H1 (cell line): ENCODE data around the gene MPRIP. TPM values are rescaled to one million over a fixed set of nuclear protein-coding genes. Genes with fewer than 3 reads are reported as not detected.
A peak's percentile ranks its signal among the peaks of the same experiment; 100 is the strongest.

ENCODE experiments used
- CTCF ChIA-PET: fragments of 300-600 bp; sonication (Branson Sonifier 250); formaldehyde crosslinking; loops from one replicate; lab custom pipeline; 2021; ENCODE audit not compliant: partially characterized antibody; lab: Charles Lee
- POLR2A ChIA-PET: fragments of 300-600 bp; sonication (Branson Sonifier 250); formaldehyde crosslinking; loops from one replicate; lab custom pipeline; 2021; ENCODE audit warnings: inconsistent platforms; ENCODE audit not compliant: partially characterized antibody; lab: Charles Lee
- DNase-seq, 2 experiments: peaks; one replicate each; pipeline versions ENCODE4 v3.0.0 to v3.0.0-alpha.2; 2010 to 2022; ENCODE audit warnings: low spot score in 2 of 2, low read depth in 1 of 2, mixed read lengths in 1 of 2
- FAIRE-seq: peaks from 2 replicates; lab custom pipeline; 2011; peaks lifted over from hg19 to GRCh38; lab: Jason Lieb, UNC
- H2AFZ ChIP-seq: 2 replicates; pipeline ENCODE4 v1.8.1; 2012; ENCODE audit warnings: low read length, inconsistent platforms
- H2AK5ac ChIP-seq: 2 replicates; pipeline ENCODE4 v1.6.1; 2013; ENCODE audit warnings: low read depth, low read length
- H2BK120ac ChIP-seq: replicated peaks from 2 replicates; pipeline ENCODE3; 2013; ENCODE audit warnings: low read depth, low read length, inconsistent platforms
- H2BK12ac ChIP-seq: 2 replicates; pipeline ENCODE4 v1.6.1; 2013; ENCODE audit warnings: low read depth, low read length
- H2BK15ac ChIP-seq: 2 replicates; pipeline ENCODE4 v1.6.1; 2013; ENCODE audit warnings: low read length
- H2BK20ac ChIP-seq: 2 replicates; pipeline ENCODE4 v1.6.1; 2013; ENCODE audit warnings: low read length
- H2BK5ac ChIP-seq: 2 replicates; pipeline ENCODE4 v1.6.1; 2013; ENCODE audit warnings: low read depth, low read length
- H3K14ac ChIP-seq: 2 replicates; pipeline ENCODE4 v1.6.1; 2013; ENCODE audit warnings: inconsistent platforms; ENCODE audit not compliant: insufficient read length
- H3K18ac ChIP-seq: 2 replicates; pipeline ENCODE4 v1.6.1; 2013; ENCODE audit warnings: low read length; ENCODE audit errors: extremely low read depth
- H3K23ac ChIP-seq: 2 replicates; pipeline ENCODE4 v1.6.1; 2013; ENCODE audit warnings: inconsistent platforms; ENCODE audit not compliant: insufficient read length
- H3K23me2 ChIP-seq: 2 replicates; pipeline ENCODE4 v1.6.1; 2013; ENCODE audit warnings: low read depth, low read length
- H3K27ac ChIP-seq: 2 replicates; pipeline ENCODE4 v1.6.1; 2011; ENCODE audit warnings: low read depth, low read length, inconsistent platforms
- H3K27me3 ChIP-seq, 4 experiments: replicated peaks in 1 of 4; 1 replicate in 1 of 4; 2 replicates in 3 of 4; pipeline versions ENCODE4 v1.6.1 to v1.8.1; 2011 to 2013; ENCODE audit warnings: low read length in 3 of 4, mild to moderate bottlenecking in 3 of 4, inconsistent platforms in 2 of 4, mixed read lengths in 2 of 4, moderate library complexity in 1 of 4; ENCODE audit not compliant: control insufficient read depth in 3 of 4, insufficient read depth in 3 of 4; ENCODE audit errors: extremely low read depth in 1 of 4
- H3K36me3 ChIP-seq, 4 experiments: 2 replicates each; pipeline versions ENCODE4 v1.6.1 to v1.8.1; 2011 to 2013; ENCODE audit warnings: mild to moderate bottlenecking in 4 of 4, low read length in 3 of 4, moderate library complexity in 2 of 4, control low read depth in 1 of 4, inconsistent platforms in 1 of 4; ENCODE audit not compliant: insufficient read depth in 4 of 4, control insufficient read depth in 2 of 4
- H3K4ac ChIP-seq: replicated peaks from 2 replicates; pipeline ENCODE3; 2013; ENCODE audit warnings: low read length, low read depth, mixed read lengths, inconsistent platforms; ENCODE audit not compliant: insufficient read length
- H3K4me1 ChIP-seq, 4 experiments: replicated peaks in 1 of 4; 1 replicate in 1 of 4; 2 replicates in 3 of 4; pipeline versions ENCODE4 v1.6.1 to v1.8.1; 2011 to 2013; ENCODE audit warnings: low read length in 3 of 4, inconsistent platforms in 2 of 4, mixed read lengths in 1 of 4; ENCODE audit not compliant: insufficient read depth in 4 of 4, control insufficient read depth in 3 of 4
- H3K4me2 ChIP-seq, 2 experiments: 2 replicates each; pipeline versions ENCODE4 v1.6.1 to v1.8.1; 2011 to 2013; ENCODE audit warnings: low read depth in 2 of 2, low read length in 2 of 2, control low read depth in 1 of 2, inconsistent platforms in 1 of 2, mild to moderate bottlenecking in 1 of 2; ENCODE audit not compliant: insufficient read depth in 1 of 2
- H3K4me3 ChIP-seq, 4 experiments: fragments of 200-600, 300-600 bp in 1 of 4; sonication (generic), shearing (Covaris generic), sonication (Bioruptor Twin) in 1 of 4; 2 replicates each; pipeline versions ENCODE4 v1.5.1 to v1.8.1; 2011 to 2016; ENCODE audit warnings: low read length in 4 of 4, low read depth in 3 of 4, control low read depth in 2 of 4, inconsistent platforms in 2 of 4, mild to moderate bottlenecking in 2 of 4, mixed read lengths in 1 of 4, moderate library complexity in 1 of 4; ENCODE audit not compliant: insufficient read depth in 2 of 4; ENCODE audit errors: extremely low read depth in 1 of 4
- H3K56ac ChIP-seq: replicated peaks from 2 replicates; pipeline ENCODE3; 2013; ENCODE audit warnings: low read depth, mild to moderate bottlenecking, mixed read lengths, low read length, inconsistent platforms; ENCODE audit not compliant: insufficient read length
- H3K79me1 ChIP-seq: 2 replicates; pipeline ENCODE4 v1.6.1; 2013; ENCODE audit warnings: low read depth, low read length, control low read depth
- H3K79me2 ChIP-seq, 2 experiments: 2 replicates each; pipeline versions ENCODE4 v1.6.1 to v1.8.1; 2012 to 2013; ENCODE audit warnings: low read length in 2 of 2, mild to moderate bottlenecking in 2 of 2, inconsistent platforms in 1 of 2; ENCODE audit not compliant: insufficient read depth in 2 of 2, control insufficient read depth in 1 of 2
- H3K9ac ChIP-seq, 4 experiments: replicated peaks in 1 of 4; 1 replicate in 1 of 4; 2 replicates in 3 of 4; pipeline versions ENCODE4 v1.6.1 to v1.8.1; 2011 to 2013; ENCODE audit warnings: low read depth in 3 of 4, low read length in 3 of 4, control low read depth in 2 of 4, mild to moderate bottlenecking in 2 of 4, moderate library complexity in 2 of 4, inconsistent platforms in 1 of 4; ENCODE audit errors: extremely low read depth in 1 of 4
- H3K9me3 ChIP-seq, 2 experiments: 2 replicates each; pipeline versions ENCODE4 v1.6.1 to v1.8.1; 2012 to 2013; ENCODE audit warnings: mild to moderate bottlenecking in 2 of 2, moderate library complexity in 2 of 2, control low read depth in 1 of 2, inconsistent platforms in 1 of 2, low read depth in 1 of 2, low read length in 1 of 2, mixed read lengths in 1 of 2; ENCODE audit not compliant: insufficient read depth in 2 of 2
- H4K20me1 ChIP-seq, 2 experiments: replicated peaks in 1 of 2; 2 replicates each; pipeline versions ENCODE3 to v1.8.1; 2011 to 2013; ENCODE audit warnings: inconsistent platforms in 2 of 2, low read length in 2 of 2, mild to moderate bottlenecking in 1 of 2; ENCODE audit not compliant: insufficient read depth in 2 of 2, control insufficient read depth in 1 of 2
- H4K5ac ChIP-seq: 2 replicates; pipeline ENCODE4 v1.6.1; 2013; ENCODE audit warnings: low read length, low read depth, mixed read lengths, inconsistent platforms; ENCODE audit not compliant: insufficient read length
- H4K8ac ChIP-seq: 2 replicates; pipeline ENCODE4 v1.8.0; 2013; ENCODE audit warnings: mild to moderate bottlenecking, moderate library complexity, low read length, inconsistent platforms; ENCODE audit not compliant: insufficient read depth; ENCODE audit errors: extremely low read depth
- H4K91ac ChIP-seq: replicated peaks from 2 replicates; pipeline ENCODE3; 2013; ENCODE audit warnings: low read length, mixed read lengths, inconsistent platforms; ENCODE audit not compliant: insufficient read length
- BACH1 ChIP-seq: IDR thresholded peaks from 2 replicates; pipeline ENCODE4 v1.6.1; 2012; ENCODE audit warnings: low read length, improper control_type of control experiment
- BRCA1 ChIP-seq: IDR thresholded peaks from 2 replicates; pipeline ENCODE4 v1.6.1; 2012; ENCODE audit warnings: low read depth, low read length, improper control_type of control experiment
- CBX5 ChIP-seq: fragments of 300-800, 300-1000 bp; sonication (generic); IDR thresholded peaks from 2 replicates; pipeline ENCODE4 v1.7.1; 2016; ENCODE audit warnings: antibody characterized with exemption, low read length, low read depth
- CHD1 ChIP-seq: IDR thresholded peaks from 2 replicates; pipeline ENCODE4 v1.6.1; 2012; ENCODE audit warnings: low read depth, low read length, improper control_type of control experiment
- CHD2 ChIP-seq: IDR thresholded peaks from 2 replicates; pipeline ENCODE4 v1.6.1; 2012; ENCODE audit warnings: low read length, improper control_type of control experiment
- HDAC2 ChIP-seq, 2 experiments: fragments of 300-600 bp in 1 of 2; sonication (generic) in 1 of 2; IDR thresholded peaks; 2 replicates each; pipeline ENCODE4 v1.6.1; 2011 to 2012; ENCODE audit warnings: low read depth in 2 of 2, low read length in 2 of 2, mild to moderate bottlenecking in 2 of 2, moderate library complexity in 2 of 2, borderline replicate concordance in 1 of 2, inconsistent platforms in 1 of 2
- KDM1A ChIP-seq: fragments of 200-600, 300-600 bp; sonication (generic); IDR thresholded peaks from 2 replicates; pipeline ENCODE4 v1.7.1; 2016; ENCODE audit warnings: mild to moderate bottlenecking, low read length, borderline replicate concordance
- POU5F1 ChIP-seq: IDR thresholded peaks from 2 replicates; pipeline ENCODE4 v1.6.1; 2011; ENCODE audit warnings: low read depth, mild to moderate bottlenecking, low read length, moderate library complexity
- SP2 ChIP-seq: IDR thresholded peaks from 2 replicates; pipeline ENCODE4 v1.6.1; 2012; ENCODE audit warnings: mild to moderate bottlenecking, low read length, inconsistent platforms
- WGBS, 2 experiments: shearing (Covaris generic) in 1 of 2; methylation state at CpG; one replicate each; pipeline versions ENCODE4 v1.1.6 to v1.1.7; 2013 to 2015; ENCODE audit warnings: low lambda C conversion rate in 2 of 2, mixed read lengths in 2 of 2, inconsistent platforms in 1 of 2, low coverage in 1 of 2, missing lambda C conversion rate in 1 of 2; ENCODE audit not compliant: insufficient replicate concordance in 2 of 2, insufficient coverage in 1 of 2, insufficient read length in 1 of 2; ENCODE audit errors: extremely low coverage in 1 of 2, missing lambda C conversion rate in 1 of 2; 5-methylcytosine and 5-hydroxymethylcytosine counted together
- polyA plus RNA-seq, 7 experiments: library from polyadenylated mRNA; depleted of rRNA in 3 of 7; stranded (reverse) in 5 of 7; unstranded in 2 of 7; fragments of >200 nt in 5 of 7; fragments of 200-250 nt in 2 of 7; gene quantifications; 1 replicate in 5 of 7; 2 replicates in 1 of 7; 4 replicates in 1 of 7; pipeline versions ENCODE4 v1.2.1 to v1.2.3, GENCODE V29; 2011 to 2013; ENCODE audit warnings: missing spikeins in 2 of 7, mixed read lengths in 2 of 7
- total RNA-seq: library from RNA; stranded (reverse); fragmentation: NEBNext Ultra II Directional; extraction: Animal tissue kit (Norgen Biotek cat#: 25700); gene quantifications from 2 replicates; pipeline ENCODE4 v1.2.1, GENCODE V29; 2021
- TF ChIP-seq, protein P1 (sequence below): IDR thresholded peaks from 2 replicates; pipeline ENCODE4 v1.6.1; 2012; ENCODE audit warnings: inconsistent platforms
- TF ChIP-seq, protein P2 (sequence below), 3 experiments: IDR thresholded peaks; 1 replicate in 2 of 3; 2 replicates in 1 of 3; pipeline versions ENCODE4 v1.5.1 to v1.6.1; 2011; ENCODE audit warnings: low read length in 3 of 3, mild to moderate bottlenecking in 3 of 3, inconsistent platforms in 2 of 3, low read depth in 1 of 3, moderate library complexity in 1 of 3; ENCODE audit not compliant: insufficient read depth in 1 of 3; ENCODE audit errors: control extremely low read depth in 1 of 3

MPRIP gene
- total and polyA plus RNA-seq, 2 of the 8 experiments (the other 6 are each of a cell fraction or from before 2014, with no cell fraction given) = 48.6 to 146 TPM

DNA sequence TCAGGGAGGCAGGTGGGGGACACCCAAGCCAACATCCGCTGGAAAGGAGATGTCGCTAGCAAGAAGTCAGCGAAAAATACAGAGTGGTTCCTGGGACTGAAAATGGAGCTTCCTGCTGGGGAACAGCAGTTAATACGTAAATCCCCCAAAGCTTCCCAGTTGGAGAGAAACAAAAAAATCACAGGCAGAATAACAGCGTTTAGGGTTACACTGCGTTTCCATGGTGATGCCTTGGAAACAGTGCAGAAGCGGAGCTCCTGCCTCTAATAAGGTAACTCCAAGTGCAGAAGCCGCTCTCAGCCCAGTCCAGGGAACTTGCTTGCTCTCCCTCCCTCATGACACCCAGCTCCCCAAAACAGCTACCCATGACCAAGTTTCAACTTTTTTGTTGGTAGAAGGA is 90.5 kb downstream of the MPRIP start:
- Histone ChIP-seq H3K36me3 (peaks cover 0 to 3% (median under 1%) of the 10 kb centered on the region in 4 experiments; a peak in 3 of 8 replicates), H3K23ac (no peak overlapping the region), H2AFZ (no peak overlapping the region), H3K9ac (no peak overlapping the region), H2BK5ac (no peak overlapping the region), H3K14ac (no peak overlapping the region), H4K91ac (no peak overlapping the region), H3K79me1 (peaks cover 8% of the 10 kb centered on the region), H2BK15ac (no peak overlapping the region), H3K27ac (0 out of 2 replicates have a peak overlapping the region, but pooled peaks have one; percentile 21), H3K9me3 (no peaks in the 10 kb centered on the region), H3K4me2 (peak overlapping the region in 1 of 2 experiments; percentile 28; a peak in 1 of 4 replicates), H2BK12ac (no peak overlapping the region), H3K18ac (no peak overlapping the region), H3K79me2 (no peaks in the 10 kb centered on the region), H3K4me1 (peaks cover 0 to 6% (median 2%) of the 10 kb centered on the region in 4 experiments; a peak in 3 of 7 replicates), H4K8ac (no peak overlapping the region), H2BK20ac (no peak overlapping the region), H2BK120ac (no peak overlapping the region), H4K20me1 (peaks cover 4 to 8% of the 10 kb centered on the region in 2 experiments), H3K23me2 (no peaks in the 10 kb centered on the region), H4K5ac (no peak overlapping the region), H2AK5ac (no peak overlapping the region), H3K4ac (no peak overlapping the region), H3K56ac (no peak overlapping the region), H3K4me3 (no peak overlapping the region; a peak in 1 of 8 replicates), H3K27me3 (no peaks in the 10 kb centered on the region)
- ChIA-PET CTCF (interaction anchor here (0.7 to 2.5 kb wide), 5 partner anchors 9 to 106 kb away, joined by 3 to 18 read pairs (median 4); no protein-coding TSS in a partner anchor), POLR2A (no interaction called here)
- FAIRE-seq (no peak), DNase-seq (no peak)
- WGBS, 2 experiments = 82% methylated on average over 8 of the region's 8 CpGs; no CpG with 5 or more reads in 1 of the 2 experiments
- no peak for TF ChIP-seq BRCA1
- no peak for TF ChIP-seq POU5F1
- TF ChIP-seq KDM1A = no peak
- no peak for TF ChIP-seq BACH1
- TF ChIP-seq, protein P1, sequence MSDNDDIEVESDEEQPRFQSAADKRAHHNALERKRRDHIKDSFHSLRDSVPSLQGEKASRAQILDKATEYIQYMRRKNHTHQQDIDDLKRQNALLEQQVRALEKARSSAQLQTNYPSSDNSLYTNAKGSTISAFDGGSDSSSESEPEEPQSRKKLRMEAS = no peak
- TF ChIP-seq, protein P2, sequence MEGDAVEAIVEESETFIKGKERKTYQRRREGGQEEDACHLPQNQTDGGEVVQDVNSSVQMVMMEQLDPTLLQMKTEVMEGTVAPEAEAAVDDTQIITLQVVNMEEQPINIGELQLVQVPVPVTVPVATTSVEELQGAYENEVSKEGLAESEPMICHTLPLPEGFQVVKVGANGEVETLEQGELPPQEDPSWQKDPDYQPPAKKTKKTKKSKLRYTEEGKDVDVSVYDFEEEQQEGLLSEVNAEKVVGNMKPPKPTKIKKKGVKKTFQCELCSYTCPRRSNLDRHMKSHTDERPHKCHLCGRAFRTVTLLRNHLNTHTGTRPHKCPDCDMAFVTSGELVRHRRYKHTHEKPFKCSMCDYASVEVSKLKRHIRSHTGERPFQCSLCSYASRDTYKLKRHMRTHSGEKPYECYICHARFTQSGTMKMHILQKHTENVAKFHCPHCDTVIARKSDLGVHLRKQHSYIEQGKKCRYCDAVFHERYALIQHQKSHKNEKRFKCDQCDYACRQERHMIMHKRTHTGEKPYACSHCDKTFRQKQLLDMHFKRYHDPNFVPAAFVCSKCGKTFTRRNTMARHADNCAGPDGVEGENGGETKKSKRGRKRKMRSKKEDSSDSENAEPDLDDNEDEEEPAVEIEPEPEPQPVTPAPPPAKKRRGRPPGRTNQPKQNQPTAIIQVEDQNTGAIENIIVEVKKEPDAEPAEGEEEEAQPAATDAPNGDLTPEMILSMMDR (IDR thresholded peaks at IDR 0.05; ENCODE audit: control extremely low read depth in 1 of 3, insufficient read depth in 1 of 3, low read depth in 1 of 3, low read length in 3 of 3) = no peak
- TF ChIP-seq CHD2 = no peak
- no peak for TF ChIP-seq CBX5
- TF ChIP-seq HDAC2 (IDR thresholded peaks at IDR 0.05; ENCODE audit: borderline replicate concordance in 1 of 2, low read depth in 2 of 2, low read length in 2 of 2) = no peak
- TF ChIP-seq CHD1 = no peak
- no peak for TF ChIP-seq SP2
